Measurements from ENCODE around the gene POLR2J3.
"Not testable (repeated sequence)": the region's sequence is repeated elsewhere in the genome, so short reads cannot be mapped to it uniquely, and the experiment has no call there.

DNA sequence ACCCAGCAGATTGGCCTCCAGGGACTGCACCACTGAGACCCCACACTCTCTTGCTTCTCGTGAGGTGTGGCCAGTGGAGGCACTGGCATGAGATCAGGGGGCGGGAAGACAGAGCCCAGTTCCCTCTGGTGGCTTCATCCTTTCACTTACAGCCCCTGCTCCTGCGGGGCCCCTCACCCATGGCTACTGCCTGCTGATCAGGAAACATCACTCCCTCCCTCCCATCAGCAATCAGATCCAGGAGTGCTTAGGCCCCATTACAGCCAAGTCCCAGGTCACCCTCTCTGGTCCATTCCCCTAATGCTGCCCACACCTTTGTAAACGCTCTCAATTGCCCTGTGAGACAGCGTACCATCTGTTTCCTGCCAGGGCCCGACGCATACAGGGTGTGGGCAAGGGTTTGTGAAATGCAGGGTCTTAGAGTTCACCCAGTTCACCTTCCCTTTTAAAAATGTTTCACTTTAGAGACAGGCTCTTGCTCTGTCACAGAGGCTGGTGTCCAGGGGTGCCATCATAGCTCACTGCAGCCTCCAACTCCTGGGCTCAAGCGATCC, 37.2 kb downstream of the POLR2J3 start:
- TF ChIP-seq, protein P1, sequence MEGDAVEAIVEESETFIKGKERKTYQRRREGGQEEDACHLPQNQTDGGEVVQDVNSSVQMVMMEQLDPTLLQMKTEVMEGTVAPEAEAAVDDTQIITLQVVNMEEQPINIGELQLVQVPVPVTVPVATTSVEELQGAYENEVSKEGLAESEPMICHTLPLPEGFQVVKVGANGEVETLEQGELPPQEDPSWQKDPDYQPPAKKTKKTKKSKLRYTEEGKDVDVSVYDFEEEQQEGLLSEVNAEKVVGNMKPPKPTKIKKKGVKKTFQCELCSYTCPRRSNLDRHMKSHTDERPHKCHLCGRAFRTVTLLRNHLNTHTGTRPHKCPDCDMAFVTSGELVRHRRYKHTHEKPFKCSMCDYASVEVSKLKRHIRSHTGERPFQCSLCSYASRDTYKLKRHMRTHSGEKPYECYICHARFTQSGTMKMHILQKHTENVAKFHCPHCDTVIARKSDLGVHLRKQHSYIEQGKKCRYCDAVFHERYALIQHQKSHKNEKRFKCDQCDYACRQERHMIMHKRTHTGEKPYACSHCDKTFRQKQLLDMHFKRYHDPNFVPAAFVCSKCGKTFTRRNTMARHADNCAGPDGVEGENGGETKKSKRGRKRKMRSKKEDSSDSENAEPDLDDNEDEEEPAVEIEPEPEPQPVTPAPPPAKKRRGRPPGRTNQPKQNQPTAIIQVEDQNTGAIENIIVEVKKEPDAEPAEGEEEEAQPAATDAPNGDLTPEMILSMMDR (IDR thresholded peaks at IDR 0.05; ENCODE audit: borderline replicate concordance, extremely low read depth, low read length, poor library complexity, severe bottlenecking): not testable (repeated sequence)
- not testable (repeated sequence) for TF ChIP-seq EZH2 (IDR thresholded peaks at IDR 0.05; ENCODE audit: borderline replicate concordance, low read depth, low read length, severe bottlenecking)
